DMS53 treated with DMSO at 0.1 percent for 48 hours (cell line): Measurements from ENCODE around the gene TNS4.

Experiments
- DNase-seq: peaks from one replicate; lab custom pipeline; 2025; ENCODE audit not compliant: unreplicated experiment; lab: John Stamatoyannopoulos, UW

TNS4 gene

GRCh38 chr17:40459636-40460603 is 41.5 kb downstream of the TNS4 start:
- no peak for DNase-seq

DNA sequence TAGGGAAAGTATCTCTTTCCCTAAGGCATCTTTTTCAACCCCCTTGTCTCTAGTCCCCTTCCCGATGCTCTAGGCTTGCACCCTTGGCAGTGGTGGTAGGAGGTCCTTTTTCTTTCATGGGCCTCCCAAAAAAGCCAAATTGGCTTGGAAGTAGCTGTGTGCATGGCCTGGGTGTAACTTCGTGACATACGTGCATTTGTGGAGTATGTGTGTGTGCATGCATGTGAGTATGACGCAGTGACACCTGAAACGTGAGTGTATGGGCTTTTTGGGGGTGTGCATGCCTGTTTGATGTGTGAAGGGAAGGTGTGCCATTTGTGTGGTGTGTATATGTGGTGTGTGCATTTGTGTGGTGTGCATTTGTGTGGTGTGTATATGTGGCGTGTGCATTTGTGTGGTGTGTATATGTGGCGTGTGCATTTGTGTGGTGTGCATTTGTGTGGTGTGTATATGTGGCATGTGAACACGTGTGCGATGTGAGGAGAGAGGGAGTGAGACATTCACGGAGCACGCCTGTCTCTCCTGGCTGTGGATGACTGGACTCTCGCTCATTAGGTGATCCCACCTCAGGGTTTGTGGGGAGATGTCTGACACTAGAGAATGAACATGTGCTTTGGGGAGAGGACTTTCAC is 42.5 kb downstream of the TNS4 start:
- DNase-seq = no peak

- DNase-seq = no peak
These were observed 43.2 kb downstream of the TNS4 start for GRCh38 chr17:40457964-40458791.

- no peak for DNase-seq
These were observed 44.1 kb downstream of the TNS4 start for GRCh38 chr17:40457369-40457768.

DNA sequence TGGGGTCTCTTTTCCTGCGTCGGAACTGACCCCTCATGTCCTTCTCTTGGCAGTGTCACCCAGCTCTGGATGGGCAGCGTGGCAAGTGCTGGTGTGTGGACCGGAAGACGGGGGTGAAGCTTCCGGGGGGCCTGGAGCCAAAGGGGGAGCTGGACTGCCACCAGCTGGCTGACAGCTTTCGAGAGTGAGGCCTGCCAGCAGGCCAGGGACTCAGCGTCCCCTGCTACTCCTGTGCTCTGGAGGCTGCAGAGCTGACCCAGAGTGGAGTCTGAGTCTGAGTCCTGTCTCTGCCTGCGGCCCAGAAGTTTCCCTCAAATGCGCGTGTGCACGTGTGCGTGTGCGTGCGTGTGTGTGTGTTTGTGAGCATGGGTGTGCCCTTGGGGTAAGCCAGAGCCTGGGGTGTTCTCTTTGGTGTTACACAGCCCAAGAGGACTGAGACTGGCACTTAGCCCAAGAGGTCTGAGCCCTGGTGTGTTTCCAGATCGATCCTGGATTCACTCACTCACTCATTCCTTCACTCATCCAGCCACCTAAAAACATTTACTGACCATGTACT is 44.9 kb downstream of the TNS4 start:
- DNase-seq = no peak

- no peak for DNase-seq
These were observed 46.8 kb downstream of the TNS4 start for GRCh38 chr17:40454613-40454995.

GRCh38 chr17:40453881-40454612 is 47.4 kb downstream of the TNS4 start:
- no peak for DNase-seq

DNA sequence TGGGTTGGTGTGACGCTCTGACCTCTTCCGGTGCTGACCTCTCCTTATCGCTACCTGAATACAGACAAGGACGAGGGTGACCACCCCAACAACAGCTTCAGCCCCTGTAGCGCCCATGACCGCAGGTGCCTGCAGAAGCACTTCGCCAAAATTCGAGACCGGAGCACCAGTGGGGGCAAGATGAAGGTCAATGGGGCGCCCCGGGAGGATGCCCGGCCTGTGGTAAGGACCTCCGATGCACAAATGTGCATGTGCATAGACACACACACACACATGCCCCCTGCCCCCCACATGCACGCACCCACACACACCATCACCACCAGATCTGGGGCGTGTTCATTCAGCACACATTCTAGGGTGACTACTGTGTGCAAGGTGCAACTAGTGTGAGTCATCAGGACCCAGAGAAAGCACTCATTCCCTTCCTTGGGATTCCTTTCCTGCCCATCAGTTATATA is 48.5 kb downstream of the TNS4 start:
- DNase-seq = no peak

DNA sequence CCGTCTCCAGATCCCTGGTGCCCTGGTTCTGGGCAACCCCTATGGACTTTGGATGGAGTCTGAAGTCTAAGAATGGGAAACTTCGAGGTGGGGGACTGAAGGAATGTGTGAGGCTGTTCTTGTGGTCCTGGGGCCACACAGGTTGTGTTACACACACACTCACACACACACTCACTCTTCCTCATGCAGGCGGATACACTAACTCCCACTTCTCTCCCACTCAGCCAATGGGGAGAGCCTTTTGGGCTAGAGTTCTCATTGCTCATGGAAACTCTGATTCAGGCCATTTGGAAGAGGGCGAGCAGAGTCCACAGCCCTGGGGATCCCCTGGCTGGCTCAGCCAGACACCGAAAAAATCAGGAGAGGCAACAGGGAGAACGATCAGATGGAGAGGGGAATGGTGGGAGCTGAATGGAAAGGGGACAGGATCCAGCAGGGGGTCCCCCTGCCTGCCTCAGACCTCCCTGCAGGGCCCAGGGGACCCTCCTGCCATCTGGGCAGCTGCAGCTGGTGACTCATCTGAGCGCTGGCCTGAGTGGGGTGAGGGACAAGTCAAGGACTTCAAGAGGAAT is 49.1 kb downstream of the TNS4 start:
- no peak for DNase-seq

GRCh38 chr17:40451420-40451819 is 50.0 kb downstream of the TNS4 start:
- DNase-seq = no peak

GRCh38 chr17:40450175-40450574 is 51.2 kb downstream of the TNS4 start:
- no peak for DNase-seq

GRCh38 chr17:40448639-40449261 is 52.7 kb downstream of the TNS4 start:
- peak; percentile 57 for DNase-seq

GRCh38 chr17:40448213-40448638 is 53.2 kb downstream of the TNS4 start:
- no peak for DNase-seq

- no peak for DNase-seq
These were observed 53.6 kb downstream of the TNS4 start for GRCh38 chr17:40447806-40448205.

GRCh38 chr17:40447148-40447644 is 54.2 kb downstream of the TNS4 start:
- no peak for DNase-seq

DNA sequence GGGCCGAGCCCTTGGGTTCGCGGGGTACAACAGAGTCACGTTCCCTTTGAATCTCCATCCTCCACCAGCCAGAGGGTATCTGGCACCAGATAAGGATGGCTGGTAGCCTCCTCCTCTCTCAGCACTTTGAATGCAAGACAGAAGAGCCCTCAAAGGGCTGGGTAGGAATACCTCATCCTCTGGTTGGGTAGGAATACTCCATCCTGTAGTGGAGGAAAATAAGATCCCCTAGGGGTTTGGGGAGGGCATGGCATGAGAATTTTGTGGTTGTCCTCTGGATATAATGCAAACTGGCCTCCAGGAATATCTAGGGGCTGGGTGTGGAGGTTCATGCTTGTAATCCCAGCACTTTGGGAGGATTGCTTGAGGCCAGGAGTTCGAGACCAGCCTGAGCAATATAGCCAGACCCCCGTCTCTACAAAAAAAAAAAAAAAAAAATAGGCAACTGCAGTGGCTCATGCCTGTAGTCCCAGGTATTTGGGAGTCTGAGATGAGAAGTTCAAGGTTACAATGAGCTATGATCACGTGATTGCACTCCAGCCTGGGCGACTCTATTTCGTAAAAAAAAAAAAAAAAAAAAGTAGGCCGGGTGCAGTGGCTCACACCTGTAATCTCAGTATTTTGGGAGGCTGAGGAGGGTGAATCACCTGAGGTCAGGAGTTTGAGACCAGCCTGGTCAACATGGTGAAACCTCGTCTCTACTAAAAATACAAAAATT is 55.5 kb downstream of the TNS4 start:
- DNase-seq = no peak

GRCh38 chr17:40443988-40444899 is 57.2 kb downstream of the TNS4 start:
- DNase-seq = no peak
